A549 (cell line): ENCODE data around the gene CBX5.

Experiments used
- BHLHE40 ChIP-seq: IDR thresholded peaks from 2 replicates; pipeline ENCODE4 v1.6.1; 2012; ENCODE audit warnings: low read depth, low read length, inconsistent platforms
- ESRRA ChIP-seq: fragments of 150-350 bp; IDR thresholded peaks from 2 replicates; pipeline ENCODE4 v1.6.1; 2014; ENCODE audit warnings: mild to moderate bottlenecking, low read length, borderline replicate concordance
- JUN ChIP-seq, 2 experiments: fragments of >200 bp; sonication (Bioruptor Twin); formaldehyde crosslinking; IDR thresholded peaks; 2 replicates in 1 of 2; 3 replicates in 1 of 2; pipeline ENCODE4 v1.6.1; 2016 to 2017
- POLR2A ChIP-seq: IDR thresholded peaks from 2 replicates; pipeline ENCODE4 v1.6.1; 2012; ENCODE audit warnings: mild to moderate bottlenecking, low read length
- RFX5 ChIP-seq: fragments of 450-650 bp; IDR thresholded peaks from 2 replicates; pipeline ENCODE4 v1.7.1; 2014; ENCODE audit warnings: antibody characterized with exemption, mild to moderate bottlenecking, moderate library complexity
- SMC3 ChIP-seq: fragments of >200 bp; sonication (Bioruptor Twin); formaldehyde crosslinking; IDR thresholded peaks from 3 replicates; pipeline ENCODE4 v1.6.1; 2018; ENCODE audit warnings: inconsistent platforms
- TF ChIP-seq, protein P1 (sequence below): fragments of 200-600 bp; sonication (generic); IDR thresholded peaks from 2 replicates; pipeline ENCODE4 v1.6.1; 2016; ENCODE audit warnings: antibody characterized with exemption, mild to moderate bottlenecking, moderate library complexity
- TF ChIP-seq, protein P2 (sequence below): fragments of >200 bp; sonication (Bioruptor Twin); formaldehyde crosslinking; IDR thresholded peaks from 3 replicates; pipeline ENCODE4 v1.5.1; 2016
- TF ChIP-seq, protein P3 (sequence below): fragments of 450-650 bp; IDR thresholded peaks from 2 replicates; pipeline ENCODE4 v1.6.1; 2014; ENCODE audit warnings: antibody characterized with exemption

DNA sequence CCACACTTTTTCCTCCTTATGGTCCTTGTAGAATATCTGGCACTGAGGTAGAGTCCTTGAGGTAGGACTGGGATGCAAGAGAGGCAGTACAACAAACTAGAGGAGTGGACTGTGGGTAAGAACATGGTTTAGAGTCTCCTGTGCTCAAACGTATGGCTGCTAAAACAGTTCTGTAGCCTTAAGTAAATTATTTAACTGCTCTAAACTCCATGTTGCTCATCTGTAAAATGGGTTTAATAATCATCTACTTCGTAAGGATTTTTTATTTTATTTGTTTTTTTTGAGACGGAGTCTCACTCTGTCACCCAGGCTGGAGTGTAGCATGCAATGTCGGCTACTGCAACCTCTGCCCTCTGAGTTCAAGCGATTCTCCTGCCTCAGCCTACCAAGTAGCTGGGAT is 41.4 kb upstream of the CBX5 start:
- TF ChIP-seq, protein P1, sequence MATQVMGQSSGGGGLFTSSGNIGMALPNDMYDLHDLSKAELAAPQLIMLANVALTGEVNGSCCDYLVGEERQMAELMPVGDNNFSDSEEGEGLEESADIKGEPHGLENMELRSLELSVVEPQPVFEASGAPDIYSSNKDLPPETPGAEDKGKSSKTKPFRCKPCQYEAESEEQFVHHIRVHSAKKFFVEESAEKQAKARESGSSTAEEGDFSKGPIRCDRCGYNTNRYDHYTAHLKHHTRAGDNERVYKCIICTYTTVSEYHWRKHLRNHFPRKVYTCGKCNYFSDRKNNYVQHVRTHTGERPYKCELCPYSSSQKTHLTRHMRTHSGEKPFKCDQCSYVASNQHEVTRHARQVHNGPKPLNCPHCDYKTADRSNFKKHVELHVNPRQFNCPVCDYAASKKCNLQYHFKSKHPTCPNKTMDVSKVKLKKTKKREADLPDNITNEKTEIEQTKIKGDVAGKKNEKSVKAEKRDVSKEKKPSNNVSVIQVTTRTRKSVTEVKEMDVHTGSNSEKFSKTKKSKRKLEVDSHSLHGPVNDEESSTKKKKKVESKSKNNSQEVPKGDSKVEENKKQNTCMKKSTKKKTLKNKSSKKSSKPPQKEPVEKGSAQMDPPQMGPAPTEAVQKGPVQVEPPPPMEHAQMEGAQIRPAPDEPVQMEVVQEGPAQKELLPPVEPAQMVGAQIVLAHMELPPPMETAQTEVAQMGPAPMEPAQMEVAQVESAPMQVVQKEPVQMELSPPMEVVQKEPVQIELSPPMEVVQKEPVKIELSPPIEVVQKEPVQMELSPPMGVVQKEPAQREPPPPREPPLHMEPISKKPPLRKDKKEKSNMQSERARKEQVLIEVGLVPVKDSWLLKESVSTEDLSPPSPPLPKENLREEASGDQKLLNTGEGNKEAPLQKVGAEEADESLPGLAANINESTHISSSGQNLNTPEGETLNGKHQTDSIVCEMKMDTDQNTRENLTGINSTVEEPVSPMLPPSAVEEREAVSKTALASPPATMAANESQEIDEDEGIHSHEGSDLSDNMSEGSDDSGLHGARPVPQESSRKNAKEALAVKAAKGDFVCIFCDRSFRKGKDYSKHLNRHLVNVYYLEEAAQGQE, result no peak
- TF ChIP-seq RFX5 (no peak), BHLHE40 (no peak), ESRRA (no peak), SMC3 (no peak), JUN (IDR thresholded peaks at IDR 0.05) (no peak), POLR2A (no peak)
- TF ChIP-seq, protein P2, sequence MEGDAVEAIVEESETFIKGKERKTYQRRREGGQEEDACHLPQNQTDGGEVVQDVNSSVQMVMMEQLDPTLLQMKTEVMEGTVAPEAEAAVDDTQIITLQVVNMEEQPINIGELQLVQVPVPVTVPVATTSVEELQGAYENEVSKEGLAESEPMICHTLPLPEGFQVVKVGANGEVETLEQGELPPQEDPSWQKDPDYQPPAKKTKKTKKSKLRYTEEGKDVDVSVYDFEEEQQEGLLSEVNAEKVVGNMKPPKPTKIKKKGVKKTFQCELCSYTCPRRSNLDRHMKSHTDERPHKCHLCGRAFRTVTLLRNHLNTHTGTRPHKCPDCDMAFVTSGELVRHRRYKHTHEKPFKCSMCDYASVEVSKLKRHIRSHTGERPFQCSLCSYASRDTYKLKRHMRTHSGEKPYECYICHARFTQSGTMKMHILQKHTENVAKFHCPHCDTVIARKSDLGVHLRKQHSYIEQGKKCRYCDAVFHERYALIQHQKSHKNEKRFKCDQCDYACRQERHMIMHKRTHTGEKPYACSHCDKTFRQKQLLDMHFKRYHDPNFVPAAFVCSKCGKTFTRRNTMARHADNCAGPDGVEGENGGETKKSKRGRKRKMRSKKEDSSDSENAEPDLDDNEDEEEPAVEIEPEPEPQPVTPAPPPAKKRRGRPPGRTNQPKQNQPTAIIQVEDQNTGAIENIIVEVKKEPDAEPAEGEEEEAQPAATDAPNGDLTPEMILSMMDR, result no peak
- TF ChIP-seq, protein P3, sequence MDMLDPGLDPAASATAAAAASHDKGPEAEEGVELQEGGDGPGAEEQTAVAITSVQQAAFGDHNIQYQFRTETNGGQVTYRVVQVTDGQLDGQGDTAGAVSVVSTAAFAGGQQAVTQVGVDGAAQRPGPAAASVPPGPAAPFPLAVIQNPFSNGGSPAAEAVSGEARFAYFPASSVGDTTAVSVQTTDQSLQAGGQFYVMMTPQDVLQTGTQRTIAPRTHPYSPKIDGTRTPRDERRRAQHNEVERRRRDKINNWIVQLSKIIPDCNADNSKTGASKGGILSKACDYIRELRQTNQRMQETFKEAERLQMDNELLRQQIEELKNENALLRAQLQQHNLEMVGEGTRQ, result no peak
